Upper lobe of left lung (tissue), 4 donors: ENCODE measurements around the gene ORM1.

Experiments
- EP300 ChIP-seq, 4 donors: sonication (generic); formaldehyde crosslinking; IDR thresholded peaks; one replicate each; pipeline ENCODE4 v1.5.1; 2017; ENCODE audit warnings: antibody characterized with exemption in 4 of 4, control low read depth in 2 of 4
- TF ChIP-seq, protein P1 (sequence below), 6 experiments: fragments of 450-650 bp in 4 of 6; fragments of 200-600 bp in 2 of 6; sonication (generic) in 2 of 6; IDR thresholded peaks; one replicate each; pipeline ENCODE4 v1.5.1; 2016 to 2019; ENCODE audit warnings: antibody characterized with exemption in 6 of 6

DNA sequence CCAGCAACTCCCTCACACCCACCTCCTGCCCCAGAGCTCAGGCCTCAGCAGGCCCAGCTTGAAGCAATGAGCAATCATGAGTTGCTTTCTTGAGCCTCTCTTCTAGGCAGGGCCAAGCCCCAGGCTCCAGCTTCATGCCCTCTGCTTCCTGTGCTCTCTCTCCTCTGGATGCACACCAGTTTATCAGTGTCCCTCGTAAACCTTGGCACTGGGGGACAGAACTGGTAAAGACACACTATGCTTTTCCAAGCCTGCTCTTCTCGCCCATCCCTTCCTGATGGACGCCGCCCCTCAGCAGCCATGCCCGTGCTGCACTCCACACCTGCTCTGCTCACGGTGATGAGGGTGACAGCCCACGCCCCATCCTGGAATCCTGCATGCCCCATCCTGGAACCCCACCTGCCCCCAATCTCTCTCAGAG, 49.4 kb upstream of the ORM1 start:
- TF ChIP-seq EP300 (IDR thresholded peaks at IDR 0.05): no peak
- TF ChIP-seq, protein P1, sequence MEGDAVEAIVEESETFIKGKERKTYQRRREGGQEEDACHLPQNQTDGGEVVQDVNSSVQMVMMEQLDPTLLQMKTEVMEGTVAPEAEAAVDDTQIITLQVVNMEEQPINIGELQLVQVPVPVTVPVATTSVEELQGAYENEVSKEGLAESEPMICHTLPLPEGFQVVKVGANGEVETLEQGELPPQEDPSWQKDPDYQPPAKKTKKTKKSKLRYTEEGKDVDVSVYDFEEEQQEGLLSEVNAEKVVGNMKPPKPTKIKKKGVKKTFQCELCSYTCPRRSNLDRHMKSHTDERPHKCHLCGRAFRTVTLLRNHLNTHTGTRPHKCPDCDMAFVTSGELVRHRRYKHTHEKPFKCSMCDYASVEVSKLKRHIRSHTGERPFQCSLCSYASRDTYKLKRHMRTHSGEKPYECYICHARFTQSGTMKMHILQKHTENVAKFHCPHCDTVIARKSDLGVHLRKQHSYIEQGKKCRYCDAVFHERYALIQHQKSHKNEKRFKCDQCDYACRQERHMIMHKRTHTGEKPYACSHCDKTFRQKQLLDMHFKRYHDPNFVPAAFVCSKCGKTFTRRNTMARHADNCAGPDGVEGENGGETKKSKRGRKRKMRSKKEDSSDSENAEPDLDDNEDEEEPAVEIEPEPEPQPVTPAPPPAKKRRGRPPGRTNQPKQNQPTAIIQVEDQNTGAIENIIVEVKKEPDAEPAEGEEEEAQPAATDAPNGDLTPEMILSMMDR (IDR thresholded peaks at IDR 0.05): no peak
